Urinary bladder (tissue), 4 donors: Measurements from ENCODE around the gene ARMH1. TPM values are rescaled to one million over a fixed set of nuclear protein-coding genes. Genes with fewer than 3 reads are reported as not detected.

Experiments
- DNase-seq: peaks from one replicate; pipeline ENCODE4 v3.0.0-alpha.2; 2015; ENCODE audit errors: extremely low spot score
- H3K27ac ChIP-seq: one replicate; pipeline ENCODE4 v1.5.1; 2013; ENCODE audit warnings: low read depth, mild to moderate bottlenecking, moderate library complexity
- H3K36me3 ChIP-seq: one replicate; pipeline ENCODE4 v1.6.1; 2013; ENCODE audit warnings: mild to moderate bottlenecking, moderate library complexity; ENCODE audit not compliant: insufficient read depth
- H3K4me1 ChIP-seq: one replicate; pipeline ENCODE4 v1.6.1; 2013; ENCODE audit warnings: mild to moderate bottlenecking, moderate library complexity; ENCODE audit not compliant: insufficient read depth
- H3K4me3 ChIP-seq: one replicate; pipeline ENCODE4 v1.5.1; 2013; ENCODE audit warnings: low read depth, low read length
- WGBS: extraction: QIAGEN DNeasy Blood & Tissue Kit; methylation state at CpG from one replicate; pipeline ENCODE4 v1.1.7; 2013; 5-methylcytosine and 5-hydroxymethylcytosine counted together
- polyA plus RNA-seq: library from polyadenylated mRNA; stranded (reverse); fragments of 200-250 nt; gene quantifications from one replicate; pipeline ENCODE4 v1.2.3, GENCODE V29; 2013
- total RNA-seq: library from RNA; depleted of rRNA; stranded (reverse); fragments of >200 nt; gene quantifications from one replicate; pipeline ENCODE4 v1.2.3, GENCODE V29; 2014
- donor health status: healthy with polysubstance abuse.
- donor health status: healthy.

The ARMH1 gene
- total RNA-seq (1.4 TPM), polyA plus RNA-seq (3.5 TPM)

DNA sequence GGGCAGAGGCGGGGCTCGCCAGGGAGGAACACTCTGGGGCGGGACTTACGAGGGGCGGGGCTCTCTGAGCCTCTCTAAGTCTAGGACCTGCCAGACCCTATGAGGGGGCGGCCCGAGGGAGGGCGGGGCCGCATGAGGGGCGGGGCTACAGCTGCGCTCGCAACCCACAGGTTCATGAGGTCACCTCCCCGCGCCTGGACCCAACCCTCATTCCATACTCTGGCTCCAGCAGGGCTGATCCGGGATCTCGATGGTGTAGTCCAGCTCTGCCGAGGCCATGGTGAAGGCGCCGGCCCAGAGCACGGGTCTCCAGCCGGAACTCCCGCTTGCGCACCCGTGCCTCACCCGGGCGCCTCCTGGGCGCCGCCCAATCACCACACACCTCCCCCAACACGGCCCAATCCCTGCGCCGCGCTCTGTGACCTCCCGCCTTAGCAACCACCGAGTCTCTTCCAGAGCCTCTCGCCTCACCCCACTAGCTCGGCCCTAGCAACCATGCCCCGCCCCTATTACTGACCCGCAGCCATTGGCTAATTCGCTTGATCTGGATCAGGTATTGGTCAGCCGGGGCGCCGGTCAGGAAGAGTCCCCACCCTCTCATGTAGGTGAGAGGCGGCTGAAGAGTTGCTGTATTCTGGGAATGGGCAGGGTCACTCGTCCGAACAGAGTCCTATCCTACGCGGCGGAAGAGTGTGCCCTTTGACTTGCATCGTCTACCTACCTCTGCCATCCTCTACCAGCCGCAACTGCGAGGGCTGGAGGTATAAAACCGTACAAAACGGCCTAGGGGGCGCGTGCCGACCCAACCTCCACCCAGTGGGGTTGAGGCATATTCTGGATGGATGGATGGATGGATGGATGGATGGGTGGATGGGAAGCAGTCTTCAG, at the start of gene ARMH1, which contains the start of gene TMEM53:
Gene ARMH1, plus strand, starts transcription at position 602 of the 888 bp plus-strand sequence. CDS start 14,984 bp downstream, outside the sequence.
Gene TMEM53, minus strand, starts transcription at position 369 of the 888 bp plus-strand sequence. Its CDS starts 90 bp downstream, at position 279.
- Histone ChIP-seq H3K27ac (peak within 1 kb of the TSS; percentile 95), H3K4me1 (no peaks in the 10 kb centered on the region), H3K36me3 (no peaks in the 10 kb centered on the region), H3K4me3 (peak within 1 kb of the TSS; percentile 51)
- WGBS: under 1% methylated on average over 56 of the region's 56 CpGs
- DNase-seq: peak; percentile 99

DNA sequence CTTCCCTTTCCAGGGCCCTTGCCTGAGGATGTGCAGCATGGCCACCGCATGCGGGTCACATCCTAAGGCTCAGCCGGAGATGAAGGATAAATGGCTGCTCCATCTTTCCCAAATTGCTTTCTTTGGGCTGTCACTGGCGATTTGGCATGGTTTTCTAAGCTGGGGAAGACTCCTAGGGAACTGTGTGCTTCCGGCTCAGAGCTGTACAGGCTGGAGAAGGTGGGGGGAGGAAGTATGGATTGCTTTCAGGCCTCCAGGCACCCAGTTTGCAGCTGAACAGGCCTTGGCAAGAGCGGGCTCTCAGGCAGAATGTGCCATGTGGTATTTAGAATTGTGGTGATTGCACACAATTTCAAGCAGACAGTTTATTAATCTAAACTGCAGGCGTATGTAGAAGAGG, 49.2 kb upstream of the ARMH1 start:
- H3K4me3 ChIP-seq: no peak overlapping the region
- 87% methylated on average over 7 of the region's 7 CpGs for WGBS
- H3K27ac ChIP-seq: no peak overlapping the region
- no peaks in the 10 kb centered on the region for H3K36me3 ChIP-seq
- DNase-seq: no peak
- H3K4me1 ChIP-seq: no peaks in the 10 kb centered on the region

DNA sequence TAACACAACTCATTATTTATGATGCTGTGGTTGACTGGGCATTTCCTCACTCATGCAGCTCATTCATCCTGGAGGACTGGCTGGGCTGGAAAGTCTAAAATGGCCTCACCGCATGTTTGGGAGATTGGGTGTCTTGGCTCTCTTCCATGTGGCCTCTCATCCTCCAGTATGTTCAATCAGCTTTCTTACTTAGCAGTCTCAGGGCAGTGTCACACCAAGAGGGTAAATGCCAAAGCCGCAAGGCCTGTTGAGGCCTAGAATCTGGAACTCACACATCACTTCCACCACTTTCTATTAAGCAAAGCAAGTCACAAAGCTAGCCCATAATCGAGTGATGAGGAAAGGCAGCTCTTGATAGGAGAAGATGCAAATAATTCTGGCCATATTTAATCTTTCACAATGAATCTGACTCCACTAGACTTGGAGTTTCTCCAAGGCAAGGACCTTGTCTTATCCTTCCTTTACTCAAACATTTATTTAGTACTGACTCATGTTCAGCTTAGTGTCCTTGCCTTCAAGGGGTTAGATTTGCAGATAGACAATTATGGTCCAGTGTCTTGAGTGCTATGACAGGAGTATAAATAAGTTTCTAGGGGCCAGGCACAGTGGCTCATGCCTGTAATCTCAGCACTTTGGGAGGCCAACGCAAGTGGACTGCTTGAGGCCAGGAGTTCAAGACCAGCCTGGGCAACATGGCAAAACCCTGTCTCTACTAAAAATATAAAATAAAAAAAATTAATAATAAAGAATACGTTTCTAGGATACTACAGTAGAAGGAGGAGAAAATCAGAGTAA, 45.4 kb upstream of the ARMH1 start:
- DNase-seq: no peak
- H3K36me3 ChIP-seq: no peaks in the 10 kb centered on the region
- no peak overlapping the region for H3K4me3 ChIP-seq
- H3K4me1 ChIP-seq: no peaks in the 10 kb centered on the region
- WGBS: 91% methylated on average over 5 of the region's 5 CpGs
- H3K27ac ChIP-seq: no peak overlapping the region

DNA sequence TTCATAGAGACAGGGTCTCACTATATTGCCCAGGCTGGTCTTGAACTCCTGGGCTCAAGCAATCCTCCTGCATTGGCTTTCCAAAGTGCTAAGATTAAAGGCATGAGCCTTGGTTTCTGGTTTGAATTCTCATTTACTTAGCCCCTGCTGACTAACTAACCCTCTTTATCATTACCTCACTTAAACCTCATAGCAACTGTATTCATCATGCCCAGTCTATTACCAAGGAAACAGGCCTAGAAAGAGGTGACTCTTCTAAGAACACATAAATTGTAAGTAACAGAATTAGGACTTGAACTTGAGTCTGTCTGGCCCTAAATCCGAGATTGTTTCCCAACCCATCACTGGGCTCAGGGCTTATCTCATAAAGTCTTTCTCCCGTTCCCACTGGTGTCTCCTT, 44.4 kb upstream of the ARMH1 start:
- DNase-seq: no peak
- H3K4me1 ChIP-seq: no peaks in the 10 kb centered on the region
- no peak overlapping the region for H3K4me3 ChIP-seq
- H3K27ac ChIP-seq: no peak overlapping the region
- 88% methylated on average over 2 of the region's 2 CpGs for WGBS
- H3K36me3 ChIP-seq: no peaks in the 10 kb centered on the region

DNA sequence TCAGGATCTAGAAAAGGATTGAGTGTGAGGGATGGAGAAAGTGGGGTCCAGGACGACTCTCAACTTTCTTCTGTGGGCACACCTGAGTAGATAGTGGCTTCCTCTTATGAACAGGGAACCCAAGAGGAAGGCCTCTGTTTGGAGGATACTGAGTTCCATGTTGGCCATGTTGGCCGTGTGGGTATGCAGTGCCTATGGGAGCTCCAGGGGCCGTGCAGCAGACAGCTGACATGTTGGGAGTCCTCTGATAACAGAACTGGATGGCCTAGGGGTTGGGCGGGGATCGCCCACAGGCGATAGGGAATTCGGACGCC, 43.2 kb upstream of the ARMH1 start:
- no peak for DNase-seq
- Histone ChIP-seq H3K4me1 (no peaks in the 10 kb centered on the region), H3K27ac (peak overlapping the region; percentile 95), H3K4me3 (peak overlapping the region; percentile 68), H3K36me3 (peaks cover 4% of the 10 kb centered on the region)
- 12% methylated on average over 8 of the region's 8 CpGs for WGBS

DNA sequence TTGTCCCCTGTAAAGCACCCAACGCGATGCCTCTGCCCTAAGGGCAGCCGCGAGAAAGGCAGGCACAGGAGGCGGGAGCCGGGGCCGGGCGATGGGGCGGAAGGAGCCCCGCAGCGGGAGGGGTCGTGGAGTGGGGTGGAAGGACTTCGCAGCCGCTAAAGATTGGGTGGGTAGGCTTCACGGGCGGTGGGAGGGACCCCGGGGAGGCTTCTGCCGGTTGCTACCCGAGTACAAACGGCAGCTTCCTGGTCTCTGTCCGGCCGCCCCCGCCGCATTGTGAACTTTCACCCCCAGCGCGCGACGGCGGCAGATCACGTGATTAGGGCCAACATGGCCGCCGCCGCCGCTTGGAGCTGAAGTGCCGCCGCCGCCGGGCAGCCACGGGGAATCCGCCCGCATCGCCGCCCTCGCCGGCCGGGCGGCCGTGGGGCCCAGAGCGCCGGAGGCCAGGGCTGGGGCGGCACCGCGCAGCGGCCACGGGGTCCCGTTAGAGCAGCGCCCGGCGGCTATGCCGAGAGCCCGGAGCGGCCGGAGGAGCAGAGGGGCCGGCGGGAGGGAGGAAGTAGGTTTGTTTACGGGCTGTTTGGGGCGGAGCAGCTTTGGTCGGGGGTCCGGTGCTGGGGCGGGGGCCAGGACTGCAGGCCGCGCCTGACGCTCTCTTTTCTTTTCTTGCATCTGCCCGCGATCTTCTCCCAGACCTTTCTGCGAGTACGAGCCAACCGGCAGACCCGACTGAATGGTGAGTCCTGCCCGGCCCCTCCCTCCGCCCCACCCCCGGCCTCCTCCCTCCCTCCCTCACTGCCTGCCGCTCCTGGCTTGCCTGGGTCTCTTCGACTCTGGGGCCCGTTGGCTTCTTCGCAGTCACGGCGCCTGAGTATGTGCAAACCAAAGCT, 42.6 kb upstream of the ARMH1 start:
- DNase-seq: peak; percentile 64
- Histone ChIP-seq H3K36me3 (peaks cover 9% of the 10 kb centered on the region), H3K4me3 (peak overlapping the region; percentile 68), H3K4me1 (no peaks in the 10 kb centered on the region), H3K27ac (peak overlapping the region; percentile 95)
- WGBS: under 1% methylated on average over 88 of the region's 88 CpGs

DNA sequence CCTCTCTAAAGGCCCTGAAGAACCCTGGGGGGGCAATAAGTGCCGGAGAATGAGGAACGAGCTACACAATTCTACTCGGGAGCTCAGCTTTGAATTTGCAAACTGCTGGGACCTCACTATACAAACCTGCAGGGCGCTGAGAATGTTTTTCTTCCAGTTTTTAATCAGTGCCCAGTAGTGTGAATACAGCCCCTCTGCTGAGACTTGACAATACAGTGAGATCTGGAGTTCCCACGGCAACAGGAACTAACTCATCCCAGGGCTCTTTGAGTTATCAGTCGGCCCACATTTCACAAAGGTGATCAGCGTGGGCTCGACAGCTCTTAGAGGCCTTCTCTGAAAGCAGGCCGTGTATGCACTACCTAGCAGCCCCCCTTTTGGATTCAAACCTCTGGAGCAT, 41.9 kb upstream of the ARMH1 start:
- no peak for DNase-seq
- 11% methylated on average over 9 of the region's 9 CpGs for WGBS
- H3K4me3 ChIP-seq: peak overlapping the region; percentile 68
- no peaks in the 10 kb centered on the region for H3K4me1 ChIP-seq
- peaks cover 9% of the 10 kb centered on the region for H3K36me3 ChIP-seq
- H3K27ac ChIP-seq: peak overlapping the region; percentile 71

DNA sequence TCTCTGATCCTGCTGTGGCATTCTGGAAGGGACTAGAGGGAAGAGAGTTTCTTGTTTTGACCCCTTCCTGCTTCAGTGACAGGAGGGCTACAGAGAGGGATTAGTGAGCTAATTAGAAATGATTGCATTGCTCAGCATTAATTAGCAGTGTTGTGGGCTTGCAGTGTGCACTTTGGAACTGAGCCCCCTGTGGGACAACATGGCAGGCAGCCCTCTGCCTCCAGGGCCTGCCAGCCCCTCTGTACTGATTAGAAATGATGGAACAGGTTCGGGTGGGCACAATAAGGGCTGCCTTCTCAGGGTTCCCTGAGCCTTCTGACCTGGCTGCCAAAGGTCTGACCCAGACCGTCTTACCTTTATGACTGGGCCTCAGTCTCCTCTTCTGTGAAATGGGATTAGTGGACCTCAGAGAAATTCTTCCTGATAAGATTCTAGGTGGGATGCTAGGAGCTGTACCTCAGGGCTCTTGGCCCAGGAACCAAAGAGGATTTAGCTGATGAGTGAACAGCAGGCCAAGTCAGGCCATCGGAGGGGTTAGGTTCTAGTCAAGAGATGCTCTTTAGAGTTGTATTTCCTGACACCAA, 39.8 kb upstream of the ARMH1 start:
- H3K27ac ChIP-seq: no peak overlapping the region
- H3K36me3 ChIP-seq: peaks cover 9% of the 10 kb centered on the region
- DNase-seq: no peak
- no peaks in the 10 kb centered on the region for H3K4me1 ChIP-seq
- 90% methylated on average over 3 of the region's 3 CpGs for WGBS
- no peak overlapping the region for H3K4me3 ChIP-seq

DNA sequence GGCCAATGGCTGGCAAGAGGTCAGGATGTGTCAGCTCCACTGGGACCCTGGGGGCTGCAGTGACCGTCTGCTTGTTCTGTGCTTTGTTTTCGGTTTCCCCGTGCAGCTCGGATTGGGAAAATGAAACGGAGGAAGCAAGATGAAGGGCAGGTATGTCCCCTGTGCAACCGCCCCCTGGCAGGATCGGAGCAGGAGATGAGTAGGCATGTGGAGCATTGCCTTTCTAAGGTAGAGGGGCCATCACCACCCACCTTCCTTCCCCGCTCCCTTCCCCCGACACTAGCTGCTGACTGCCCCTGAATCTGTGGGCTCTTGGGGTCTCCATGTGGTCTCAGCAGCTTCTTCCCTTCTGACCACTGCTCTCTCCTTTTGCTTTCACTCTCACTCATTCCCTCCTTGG, 39.1 kb upstream of the ARMH1 start:
- Histone ChIP-seq H3K36me3 (peaks cover 9% of the 10 kb centered on the region), H3K4me3 (no peak overlapping the region), H3K27ac (no peak overlapping the region), H3K4me1 (no peaks in the 10 kb centered on the region)
- DNase-seq: no peak
- 92% methylated on average over 9 of the region's 9 CpGs for WGBS

DNA sequence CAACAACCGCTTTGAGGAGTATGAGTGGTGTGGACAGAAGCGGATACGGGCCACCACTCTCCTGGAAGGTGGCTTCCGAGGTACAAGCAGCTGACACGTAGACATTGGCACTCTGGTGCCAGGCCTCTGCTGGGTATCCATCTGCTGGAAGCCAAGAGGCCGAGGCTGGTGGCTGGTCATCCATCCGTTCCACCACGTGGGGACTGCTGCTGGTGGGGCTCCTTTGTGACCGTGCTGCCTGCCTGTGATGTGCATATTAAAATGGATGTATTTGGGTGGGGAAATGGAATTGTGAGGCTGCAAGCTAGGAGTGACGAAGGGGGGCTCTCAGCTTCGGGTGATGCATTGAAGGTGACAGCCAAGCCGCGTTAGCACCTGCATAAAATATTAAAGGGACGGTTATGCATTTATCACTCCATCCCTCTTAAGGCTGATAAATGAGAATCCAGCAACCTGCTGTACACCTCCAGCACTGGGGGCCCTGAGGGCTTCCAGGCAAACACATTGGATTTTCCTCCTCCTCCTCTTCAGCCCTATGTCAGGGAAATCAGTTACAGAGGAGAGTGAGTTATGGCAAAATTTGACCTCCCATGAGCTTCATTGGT, 38.3 kb upstream of the ARMH1 start:
- Histone ChIP-seq H3K27ac (no peak overlapping the region), H3K4me3 (no peak overlapping the region), H3K36me3 (peaks cover 9% of the 10 kb centered on the region), H3K4me1 (no peaks in the 10 kb centered on the region)
- no peak for DNase-seq
- WGBS: 90% methylated on average over 14 of the region's 14 CpGs

DNA sequence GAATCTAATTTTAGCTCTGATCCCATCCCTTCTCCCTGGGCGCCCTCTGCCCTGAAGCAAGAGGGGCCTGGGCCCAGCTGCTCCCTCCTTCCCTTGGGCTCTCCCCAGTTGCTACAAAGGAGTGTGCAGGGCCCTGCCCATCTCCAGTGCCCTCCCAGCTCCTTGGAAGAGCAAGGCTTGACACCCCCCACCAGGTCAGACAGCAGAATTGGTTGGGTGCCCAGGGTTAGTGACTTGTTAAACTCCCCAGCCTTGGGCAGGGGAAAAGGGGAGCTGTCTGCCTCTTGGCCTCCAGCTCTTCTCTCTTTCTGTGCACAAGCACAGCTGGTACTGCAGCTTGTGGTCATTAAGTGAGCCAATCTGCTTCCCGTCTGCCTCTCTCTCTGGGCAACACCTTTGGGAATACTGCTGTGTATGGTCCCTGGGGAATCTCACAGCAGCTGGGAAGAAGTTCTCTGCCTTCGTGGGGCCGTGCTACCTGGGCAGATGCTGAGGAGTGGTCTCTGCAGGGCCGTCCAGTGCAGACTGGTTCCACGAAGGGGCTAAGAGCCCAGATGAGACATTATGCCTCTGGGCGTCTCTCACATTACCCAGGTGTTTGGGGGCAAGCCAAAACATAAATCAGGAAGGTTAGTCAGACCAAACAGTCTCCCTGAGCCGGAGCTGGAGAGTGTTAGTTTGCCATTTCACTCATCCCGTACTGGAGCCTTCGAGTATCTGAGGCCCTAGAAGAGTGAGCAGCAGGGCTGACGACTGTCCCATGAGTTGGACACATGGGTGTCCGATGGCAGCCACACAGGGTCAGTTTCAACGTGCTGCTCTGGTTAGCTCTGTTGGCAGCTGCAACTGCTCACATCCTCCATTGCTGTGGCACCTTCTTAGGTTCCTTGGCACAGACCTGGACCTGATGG, 37.6 kb upstream of the ARMH1 start:
- no peak for DNase-seq
- no peaks in the 10 kb centered on the region for H3K4me1 ChIP-seq
- H3K27ac ChIP-seq: no peak overlapping the region
- H3K36me3 ChIP-seq: peaks cover 14% of the 10 kb centered on the region
- 52% methylated on average over 13 of the region's 13 CpGs for WGBS
- H3K4me3 ChIP-seq: no peak overlapping the region
